Natural killer cell (primary cell): Measurements from ENCODE around the gene LDHD. TPM values are rescaled to one million over a fixed set of nuclear protein-coding genes. Genes with fewer than 3 reads are reported as not detected.
A peak's percentile ranks its signal among the peaks of the same experiment; 100 is the strongest.

ENCODE experiments used
- ATAC-seq, 3 donors: fragments of 150-1000 bp in 2 of 3; fragments of 200-7000 bp in 1 of 3; cut with Tn5 transposase; 1 replicate in 1 of 3; 2 replicates in 2 of 3; pipeline ENCODE4 v1.10.0; 2021; ENCODE audit warnings: mild to moderate bottlenecking in 2 of 3, moderate library complexity in 2 of 3
- DNase-seq, 2 donors: peaks; one replicate each; pipeline versions ENCODE4 v3.0.0 to v3.0.0-alpha.2; 2013 to 2021; ENCODE audit warnings: mixed read lengths in 1 of 2
- H3K27ac ChIP-seq: one replicate; pipeline ENCODE4 v1.5.1; 2013; ENCODE audit warnings: mild to moderate bottlenecking, low read length
- H3K27me3 ChIP-seq: one replicate; pipeline ENCODE4 v1.6.1; 2013; ENCODE audit warnings: low read length; ENCODE audit not compliant: control insufficient read depth, insufficient read depth
- H3K36me3 ChIP-seq: one replicate; pipeline ENCODE4 v1.6.1; 2013; ENCODE audit warnings: low read length; ENCODE audit not compliant: control insufficient read depth, insufficient read depth
- H3K4me1 ChIP-seq: one replicate; pipeline ENCODE4 v1.6.1; 2013; ENCODE audit warnings: low read length; ENCODE audit not compliant: control insufficient read depth, insufficient read depth
- H3K4me3 ChIP-seq: one replicate; pipeline ENCODE4 v1.5.1; 2013; ENCODE audit warnings: low read length
- H3K9me3 ChIP-seq: one replicate; pipeline ENCODE4 v1.6.1; 2013; ENCODE audit warnings: low read length; ENCODE audit not compliant: control insufficient read depth, insufficient read depth
- H3K27ac Mint-ChIP-seq, 2 donors: one replicate each; pipeline ENCODE4 v1.8.0; 2022; ENCODE audit warnings: mild to moderate bottlenecking in 2 of 2, mixed read lengths in 2 of 2, moderate library complexity in 1 of 2
- H3K27me3 Mint-ChIP-seq, 2 donors: one replicate each; pipeline ENCODE4 v1.8.0; 2022; ENCODE audit warnings: low read depth in 2 of 2, mixed read lengths in 2 of 2
- H3K36me3 Mint-ChIP-seq: one replicate; pipeline ENCODE4 v1.8.0; 2022; ENCODE audit warnings: mixed read lengths
- H3K4me1 Mint-ChIP-seq, 2 donors: one replicate each; pipeline ENCODE4 v1.8.0; 2022; ENCODE audit warnings: mixed read lengths in 2 of 2
- H3K4me3 Mint-ChIP-seq: one replicate; pipeline ENCODE4 v1.8.0; 2022; ENCODE audit warnings: mild to moderate bottlenecking, moderate library complexity, mixed read lengths
- H3K9me3 Mint-ChIP-seq, 2 donors: one replicate each; pipeline ENCODE4 v1.8.0; 2022; ENCODE audit warnings: mixed read lengths in 2 of 2
- CTCF ChIP-seq: fragments of 200-600 bp; IDR thresholded peaks from one replicate; pipeline ENCODE4 v1.8.0; 2022; ENCODE audit warnings: antibody characterized with exemption
- WGBS: methylation state at CpG from one replicate; pipeline ENCODE4 v1.1.7; 2013; ENCODE audit warnings: missing lambda C conversion rate; ENCODE audit not compliant: insufficient coverage; 5-methylcytosine and 5-hydroxymethylcytosine counted together
- intact Hi-C: fragments of 100-400 bp; cut with micrococcal nuclease; formaldehyde crosslinking; loops from one replicate; pipeline ENCODE4 v1.14.2; 2022
- total RNA-seq, 4 donors: library from RNA; stranded (reverse); fragments of 120-200 nt in 1 of 4; gene quantifications; one replicate each; pipeline versions ENCODE4 v1.2.3 to v1.2.4, GENCODE V29; 2013 to 2022

LDHD gene
- total RNA-seq, 3 donors from 2014 or later (not counting 1 experiment from before 2014, with no cell fraction given), result 0.12 to 1.3 TPM; not detected in 1

- Histone ChIP-seq H3K4me3 (no peak overlapping the region), H3K27me3 (no peaks in the 10 kb centered on the region), H3K4me1 (peaks cover 26% of the 10 kb centered on the region), H3K27ac (no peak overlapping the region), H3K9me3 (no peaks in the 10 kb centered on the region), H3K36me3 (no peaks in the 10 kb centered on the region)
- Mint-ChIP-seq H3K4me3 (peak overlapping the region; percentile 83), H3K36me3 (no peaks in the 10 kb centered on the region), H3K9me3 (no peaks in the 10 kb centered on the region), H3K4me1 (peaks cover 26 to 30% of the 10 kb centered on the region in 2 donors), H3K27ac (peak overlapping the region; percentile 45 to 78), H3K27me3 (peaks cover 34 to 44% of the 10 kb centered on the region in 2 donors)
- DNase-seq (no peak), ATAC-seq (no peak)
- WGBS, result 7% methylated on average over 3 of the region's 3 CpGs
- no peak for TF ChIP-seq CTCF
- intact Hi-C loops, result loop anchor here (1.0 kb wide), 1 partner anchor 10 kb away; no protein-coding TSS in a partner anchor
Measured at GRCh38 chr16:75075688-75076268, 40.8 kb downstream of the LDHD start.

GRCh38 chr16:75074920-75075687 lies 41.5 kb downstream of the LDHD start:
- H3K27me3 Mint-ChIP-seq, result peaks cover 41 to 51% of the 10 kb centered on the region in 2 donors
- ATAC-seq (peak; percentile 88 to 97 (median 97)), DNase-seq (peak; percentile 77 to 92)
- H3K27ac Mint-ChIP-seq, result peak overlapping the region; percentile 45 to 78
- Histone ChIP-seq H3K27me3 (no peaks in the 10 kb centered on the region), H3K27ac (no peak overlapping the region), H3K4me3 (no peak overlapping the region), H3K4me1 (peaks cover 26% of the 10 kb centered on the region), H3K9me3 (no peaks in the 10 kb centered on the region), H3K36me3 (no peaks in the 10 kb centered on the region)
- no peaks in the 10 kb centered on the region for H3K9me3 Mint-ChIP-seq
- no peaks in the 10 kb centered on the region for H3K36me3 Mint-ChIP-seq
- H3K4me1 Mint-ChIP-seq, result peaks cover 26 to 30% of the 10 kb centered on the region in 2 donors
- no peak for TF ChIP-seq CTCF
- peak overlapping the region; percentile 83 for H3K4me3 Mint-ChIP-seq
- intact Hi-C loops, result loop anchor here (1.0 kb wide), 1 partner anchor 10 kb away; no protein-coding TSS in a partner anchor
- 1% methylated on average over 12 of the region's 12 CpGs for WGBS

GRCh38 chr16:75074304-75074793 lies 42.2 kb downstream of the LDHD start:
- Histone ChIP-seq H3K27ac (no peak overlapping the region), H3K27me3 (no peaks in the 10 kb centered on the region), H3K9me3 (no peaks in the 10 kb centered on the region), H3K4me3 (no peak overlapping the region), H3K4me1 (peaks cover 26% of the 10 kb centered on the region), H3K36me3 (no peaks in the 10 kb centered on the region)
- no peak for TF ChIP-seq CTCF
- H3K4me1 Mint-ChIP-seq, result peaks cover 26 to 30% of the 10 kb centered on the region in 2 donors
- DNase-seq (no peak), ATAC-seq (no peak)
- no peak overlapping the region for H3K27ac Mint-ChIP-seq
- peaks cover 41 to 59% of the 10 kb centered on the region in 2 donors for H3K27me3 Mint-ChIP-seq
- 82% methylated on average over 3 of the region's 4 CpGs for WGBS
- no peaks in the 10 kb centered on the region for H3K36me3 Mint-ChIP-seq
- intact Hi-C loops, result no loop called here
- H3K9me3 Mint-ChIP-seq, result no peaks in the 10 kb centered on the region
- no peak overlapping the region for H3K4me3 Mint-ChIP-seq
